Esophagus squamous epithelium (tissue), 5 donors: ENCODE data around the gene PTPRD. TPM values are rescaled to one million over a fixed set of nuclear protein-coding genes. Genes with fewer than 3 reads are reported as not detected.

ENCODE experiments used
- DNase-seq: peaks from one replicate; lab custom pipeline; 2025; lab: John Stamatoyannopoulos, UW
- H3K27ac ChIP-seq, 4 donors: fragments of 200-600 bp; sonication (generic); one replicate each; pipeline ENCODE4 v1.5.1; 2016 to 2019; ENCODE audit warnings: mild to moderate bottlenecking in 1 of 4
- H3K27me3 ChIP-seq, 4 donors: fragments of 200-600 bp; sonication (generic); 1 replicate in 3 of 4; 2 replicates in 1 of 4; pipeline versions ENCODE4 v1.5.1 to v1.6.0; 2017 to 2021; ENCODE audit warnings: antibody characterized with exemption in 1 of 4
- H3K36me3 ChIP-seq, 3 donors: fragments of 200-600 bp; sonication (generic); one replicate each; pipeline ENCODE4 v1.5.1; 2016 to 2019
- H3K4me1 ChIP-seq, 3 donors: fragments of 200-600 bp; sonication (generic); one replicate each; pipeline ENCODE4 v1.5.1; 2017 to 2019
- H3K4me3 ChIP-seq, 4 donors: fragments of 200-600 bp; sonication (generic); 1 replicate in 3 of 4; 2 replicates in 1 of 4; pipeline ENCODE4 v1.5.1; 2016 to 2019; ENCODE audit warnings: mild to moderate bottlenecking in 2 of 4, moderate library complexity in 1 of 4
- H3K9me3 ChIP-seq, 3 donors: fragments of 200-600 bp; sonication (generic); one replicate each; pipeline ENCODE4 v1.5.1; 2016 to 2019
- POLR2A ChIP-seq, 4 donors: fragments of 450-650 bp; IDR thresholded peaks; one replicate each; pipeline ENCODE4 v1.6.1; 2017; ENCODE audit warnings: antibody characterized with exemption in 4 of 4, mild to moderate bottlenecking in 4 of 4, moderate library complexity in 3 of 4
- WGBS, 2 donors: methylation state at CpG; one replicate each; pipeline ENCODE4 v1.1.5; 2018; 5-methylcytosine and 5-hydroxymethylcytosine counted together
- intact Hi-C: fragments of 100-400 bp; cut with DNase I; formaldehyde crosslinking; loops from one replicate; pipeline ENCODE4 v1.15.0; 2022
- total RNA-seq, 4 donors: library from RNA; depleted of rRNA; stranded (reverse); fragments of >200 nt; gene quantifications; one replicate each; pipeline ENCODE4 v1.1.0, GENCODE V29; 2016
- TF ChIP-seq, protein P1 (sequence below), 6 experiments: fragments of 450-650 bp in 4 of 6; fragments of 200-600 bp in 2 of 6; sonication (generic) in 2 of 6; IDR thresholded peaks; one replicate each; pipeline ENCODE4 v1.5.1; 2016 to 2019; ENCODE audit warnings: antibody characterized with exemption in 6 of 6, mild to moderate bottlenecking in 4 of 6, moderate library complexity in 4 of 6
- donor health status: DM: yes; HTN: yes; CAD: no.

PTPRD gene
- total RNA-seq, 4 donors from 2014 or later = 0.23 to 16.3 (median 6.6) TPM

DNA sequence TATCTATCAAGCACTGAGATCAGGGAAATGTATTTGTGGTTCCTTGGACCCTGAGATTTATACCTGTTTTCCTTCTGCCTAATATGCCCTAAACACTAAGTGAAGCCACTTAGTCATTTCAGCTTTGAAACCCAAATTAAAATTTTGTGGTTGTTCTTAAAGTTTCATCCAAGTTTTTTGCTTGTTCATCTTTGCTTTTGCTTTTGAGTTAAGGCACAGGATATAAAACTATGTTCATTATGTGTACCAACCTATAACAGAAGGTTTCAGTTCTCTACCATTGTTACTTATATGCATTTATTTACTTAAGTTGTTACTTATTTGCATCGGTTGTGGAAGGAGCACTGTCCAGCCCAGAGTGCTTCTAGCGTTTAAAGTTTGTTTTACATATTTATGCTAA is 382.3 kb downstream of the PTPRD start:
- no peak for DNase-seq
- no peaks in the 10 kb centered on the region for H3K9me3 ChIP-seq
- no peak overlapping the region for H3K4me3 ChIP-seq
- WGBS, 2 donors = 60 to 90% methylated on average over 2 of the region's 2 CpGs
- intact Hi-C loops = no loop called here
- no peaks in the 10 kb centered on the region for H3K36me3 ChIP-seq
- TF ChIP-seq POLR2A (IDR thresholded peaks at IDR 0.05) = no peak
- TF ChIP-seq, protein P1, sequence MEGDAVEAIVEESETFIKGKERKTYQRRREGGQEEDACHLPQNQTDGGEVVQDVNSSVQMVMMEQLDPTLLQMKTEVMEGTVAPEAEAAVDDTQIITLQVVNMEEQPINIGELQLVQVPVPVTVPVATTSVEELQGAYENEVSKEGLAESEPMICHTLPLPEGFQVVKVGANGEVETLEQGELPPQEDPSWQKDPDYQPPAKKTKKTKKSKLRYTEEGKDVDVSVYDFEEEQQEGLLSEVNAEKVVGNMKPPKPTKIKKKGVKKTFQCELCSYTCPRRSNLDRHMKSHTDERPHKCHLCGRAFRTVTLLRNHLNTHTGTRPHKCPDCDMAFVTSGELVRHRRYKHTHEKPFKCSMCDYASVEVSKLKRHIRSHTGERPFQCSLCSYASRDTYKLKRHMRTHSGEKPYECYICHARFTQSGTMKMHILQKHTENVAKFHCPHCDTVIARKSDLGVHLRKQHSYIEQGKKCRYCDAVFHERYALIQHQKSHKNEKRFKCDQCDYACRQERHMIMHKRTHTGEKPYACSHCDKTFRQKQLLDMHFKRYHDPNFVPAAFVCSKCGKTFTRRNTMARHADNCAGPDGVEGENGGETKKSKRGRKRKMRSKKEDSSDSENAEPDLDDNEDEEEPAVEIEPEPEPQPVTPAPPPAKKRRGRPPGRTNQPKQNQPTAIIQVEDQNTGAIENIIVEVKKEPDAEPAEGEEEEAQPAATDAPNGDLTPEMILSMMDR (IDR thresholded peaks at IDR 0.05) = no peak
- H3K4me1 ChIP-seq = no peaks in the 10 kb centered on the region
- H3K27ac ChIP-seq = no peak overlapping the region
- H3K27me3 ChIP-seq = no peaks in the 10 kb centered on the region

DNA sequence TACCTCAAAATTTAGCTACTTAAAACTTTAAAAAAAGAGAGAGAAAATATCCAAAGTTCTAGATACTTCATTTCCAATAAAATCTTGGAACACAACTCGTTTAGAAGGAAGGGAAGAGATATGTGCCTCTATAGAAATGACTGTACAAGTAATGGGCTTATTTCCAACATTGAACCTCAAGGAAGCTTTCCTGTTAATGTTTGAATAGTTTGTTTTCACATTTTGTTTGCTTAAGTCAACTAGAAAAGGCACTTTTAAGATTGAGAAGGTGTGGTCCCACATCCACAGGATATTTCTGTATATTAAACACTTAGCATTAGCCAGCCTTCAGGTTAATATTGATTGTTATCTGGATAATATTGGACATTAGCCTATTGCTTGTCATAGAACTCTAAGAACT is 384.7 kb downstream of the PTPRD start:
- Histone ChIP-seq H3K27me3 (no peaks in the 10 kb centered on the region), H3K27ac (no peak overlapping the region), H3K4me3 (no peak overlapping the region), H3K36me3 (no peaks in the 10 kb centered on the region), H3K9me3 (no peaks in the 10 kb centered on the region), H3K4me1 (no peaks in the 10 kb centered on the region)
- no peak for TF ChIP-seq POLR2A (IDR thresholded peaks at IDR 0.05)
- TF ChIP-seq, protein P1 (IDR thresholded peaks at IDR 0.05) = no peak
- no peak for DNase-seq
- intact Hi-C loops = no loop called here
- WGBS, 2 donors = 14 to 23% methylated on average over 1 of the region's 1 CpG

DNA sequence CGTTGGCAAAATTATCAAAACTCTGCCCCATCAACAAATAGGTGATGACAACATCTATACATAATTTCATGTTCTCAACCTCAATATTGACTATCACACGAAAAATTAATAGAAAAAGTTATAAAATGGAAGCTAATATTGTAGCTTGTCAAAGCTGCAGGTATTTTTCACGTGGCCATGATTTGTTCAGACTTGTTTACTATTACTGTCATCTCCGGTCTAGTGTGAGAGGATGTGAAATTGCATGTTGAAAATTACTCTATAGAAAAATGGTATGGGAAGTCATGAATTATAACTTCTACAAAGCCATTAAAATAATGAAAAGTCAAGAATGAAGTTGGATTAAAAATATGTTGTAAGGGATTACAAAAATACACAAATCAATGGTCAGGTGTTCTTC is 385.8 kb downstream of the PTPRD start:
- no peaks in the 10 kb centered on the region for H3K4me1 ChIP-seq
- H3K9me3 ChIP-seq = no peaks in the 10 kb centered on the region
- no peak overlapping the region for H3K27ac ChIP-seq
- DNase-seq = no peak
- WGBS, 2 donors = 46% methylated on average over 4 of the region's 4 CpGs
- no peaks in the 10 kb centered on the region for H3K36me3 ChIP-seq
- no peaks in the 10 kb centered on the region for H3K27me3 ChIP-seq
- no peak for TF ChIP-seq POLR2A (IDR thresholded peaks at IDR 0.05)
- TF ChIP-seq, protein P1 (IDR thresholded peaks at IDR 0.05) = no peak
- H3K4me3 ChIP-seq = no peak overlapping the region
- intact Hi-C loops = no loop called here

DNA sequence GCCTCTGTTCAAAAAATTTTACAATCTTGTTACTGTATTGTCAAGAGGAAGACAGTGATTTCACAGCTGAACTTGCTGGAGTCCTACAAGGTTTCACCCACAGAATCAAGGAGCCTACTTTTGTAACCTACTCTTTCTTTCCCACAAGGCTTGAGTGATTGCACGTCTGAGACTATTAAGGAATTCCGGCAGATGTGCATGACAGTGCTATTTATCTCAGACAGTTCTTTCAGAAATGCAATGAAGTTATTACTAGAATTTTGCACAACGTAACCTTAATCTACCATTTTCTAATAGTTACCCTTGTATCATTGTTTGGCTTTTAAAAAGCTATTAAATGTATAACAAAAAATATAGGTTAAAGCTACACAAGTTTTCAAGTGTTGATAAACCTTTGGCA is 400.1 kb downstream of the PTPRD start:
- H3K27me3 ChIP-seq = no peaks in the 10 kb centered on the region

DNA sequence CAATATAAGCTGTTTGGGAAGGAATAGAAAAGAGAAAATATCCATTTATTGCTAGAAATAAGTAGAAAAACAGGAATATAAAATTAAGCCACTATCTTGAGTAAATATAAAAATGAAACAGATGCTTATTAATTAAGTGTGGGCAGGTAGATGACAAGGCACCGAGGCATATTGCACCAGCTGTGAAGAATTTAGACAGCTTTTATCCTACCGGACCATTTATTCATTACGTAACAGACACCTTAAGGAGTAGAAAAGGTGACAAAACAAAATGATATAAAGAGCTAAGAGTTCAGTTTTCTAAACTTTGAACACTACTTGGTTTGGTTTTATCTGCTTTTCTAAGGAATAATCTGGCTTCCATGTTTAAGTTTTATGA is 404.1 kb downstream of the PTPRD start:
- TF ChIP-seq POLR2A (IDR thresholded peaks at IDR 0.05) = no peak
- TF ChIP-seq, protein P1 (IDR thresholded peaks at IDR 0.05) = no peak
- Histone ChIP-seq H3K4me3 (peak overlapping the region in 3 of 4 donors; percentile 19 to 42 (median 24)), H3K36me3 (no peaks in the 10 kb centered on the region), H3K27ac (no peak overlapping the region), H3K9me3 (no peaks in the 10 kb centered on the region), H3K4me1 (peaks cover 0 to 4% (median 0%) of the 10 kb centered on the region in 3 donors), H3K27me3 (no peaks in the 10 kb centered on the region)
- intact Hi-C loops = no loop called here
- WGBS, 2 donors = 43 to 46% methylated on average over 3 of the region's 3 CpGs
- no peak for DNase-seq

More for the DNA sequence above, 400.1 kb downstream of the PTPRD start:
- Histone ChIP-seq H3K36me3 (no peaks in the 10 kb centered on the region), H3K4me1 (peaks cover 0 to 4% (median 0%) of the 10 kb centered on the region in 3 donors), H3K27ac (no peak overlapping the region), H3K4me3 (no peak overlapping the region), H3K9me3 (no peaks in the 10 kb centered on the region)
- WGBS, 2 donors = 42 to 51% methylated on average over 3 of the region's 3 CpGs
- TF ChIP-seq, protein P1 (IDR thresholded peaks at IDR 0.05) = no peak
- no peak for TF ChIP-seq POLR2A (IDR thresholded peaks at IDR 0.05)
- intact Hi-C loops = no loop called here
- DNase-seq = no peak
